T47D (cell line): Measurements from ENCODE around the gene SACM1L.

Source experiments
- DNase-seq, 2 experiments: peaks; one replicate each; pipeline versions ENCODE4 v3.0.0 to v3.0.0-alpha.2; 2011 to 2012; ENCODE audit warnings: low read depth in 1 of 2, low spot score in 1 of 2
- JUND ChIP-seq: IDR thresholded peaks from 2 replicates; pipeline ENCODE4 v1.6.1; 2012; ENCODE audit warnings: low read depth
- in situ Hi-C: cut with HindIII; loops from 2 replicates; pipeline ENCODE4 v1.10.0; 2016; ENCODE audit warnings: low sequenced_read_pairs, low pct_unique_long_range_greater_than_20kb

SACM1L gene

DNA sequence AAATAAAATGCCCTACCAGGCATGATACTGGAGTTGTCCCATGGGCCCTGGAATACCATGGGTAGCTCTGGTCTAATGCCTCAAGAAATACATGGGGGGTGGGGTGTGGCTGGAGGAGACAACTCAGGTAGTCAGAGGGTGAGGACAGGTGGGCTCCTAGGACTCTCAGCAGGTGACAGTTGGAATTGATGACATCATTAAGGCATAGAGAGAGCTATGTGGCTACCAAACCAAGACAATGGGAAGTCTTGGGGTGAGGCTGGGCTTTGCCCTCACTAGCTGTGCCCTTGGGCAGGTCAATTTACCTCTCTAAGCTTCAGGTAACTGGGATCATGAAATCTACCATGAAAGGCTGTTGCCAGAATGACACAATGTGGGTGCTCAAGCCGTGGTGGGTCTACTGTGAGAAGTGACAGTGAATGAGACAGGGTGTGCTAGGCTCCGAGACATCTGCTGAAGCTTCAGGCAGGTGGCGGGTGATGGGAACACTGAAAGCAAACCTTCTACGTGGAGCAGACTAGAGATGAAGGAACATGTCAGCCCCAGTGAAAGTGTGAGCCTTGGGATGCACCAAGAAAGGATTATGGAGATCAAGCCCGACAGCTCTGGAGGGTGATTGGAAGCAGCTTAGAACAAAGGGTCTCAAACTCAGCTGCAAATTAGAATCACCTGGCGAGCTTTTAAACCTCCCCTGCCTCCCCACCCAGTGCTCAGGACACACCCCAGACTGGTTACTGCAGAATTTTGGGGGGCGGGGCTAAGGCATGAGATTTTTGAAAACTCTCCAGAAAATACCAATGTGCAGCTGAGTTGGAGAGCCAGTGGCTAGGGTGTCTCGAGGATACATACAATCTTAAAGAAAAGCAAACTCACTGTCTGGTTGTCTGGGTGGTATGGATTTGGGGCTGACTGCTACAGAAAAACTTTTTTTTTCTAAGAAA lies 85.7 kb downstream of the SACM1L start:
- no peak for DNase-seq
- in situ Hi-C loops = no loop called here
- no peak for TF ChIP-seq JUND

- in situ Hi-C loops = no loop called here
- TF ChIP-seq JUND = no peak
- no peak for DNase-seq
Observed at GRCh38 chr3:45775571-45776300, 86.5 kb downstream of the SACM1L start.

DNA sequence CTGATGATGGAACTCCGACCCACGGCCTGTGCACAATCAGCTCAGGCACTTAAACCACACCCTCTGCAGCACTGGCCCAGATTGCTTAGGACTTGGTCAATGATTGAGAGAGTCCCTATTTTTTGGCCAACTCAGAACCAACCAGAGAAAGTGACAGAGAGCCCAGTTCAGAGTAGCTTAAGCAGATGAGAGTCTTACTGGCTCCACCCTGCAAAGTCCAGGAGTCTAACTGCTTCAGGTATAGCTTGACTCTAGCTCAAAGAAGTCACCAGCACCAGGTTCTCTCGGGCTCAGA lies 87.1 kb downstream of the SACM1L start:
- no peak for TF ChIP-seq JUND
- in situ Hi-C loops = no loop called here
- no peak for DNase-seq

DNA sequence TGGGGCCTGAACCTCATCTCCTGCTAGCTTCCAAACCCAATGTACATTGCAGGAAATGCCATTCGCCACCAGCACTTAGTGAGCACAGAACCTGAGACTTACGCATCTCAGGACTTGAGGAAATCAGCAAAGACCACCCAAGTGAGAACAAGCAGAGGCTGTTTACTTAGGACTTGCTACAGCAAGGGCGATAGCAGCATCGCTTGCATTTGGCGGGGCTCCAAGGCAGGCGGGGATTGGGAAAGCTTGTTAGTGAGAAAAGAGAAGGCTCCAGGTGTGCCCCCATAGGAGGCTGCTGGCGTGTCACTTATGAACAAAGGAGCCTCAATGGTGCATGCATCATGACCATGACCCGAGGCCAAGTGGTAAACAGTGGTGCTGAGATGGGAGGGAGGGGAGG lies 87.4 kb downstream of the SACM1L start:
- DNase-seq = no peak
- no peak for TF ChIP-seq JUND
- in situ Hi-C loops = no loop called here

GRCh38 chr3:45777111-45777745 lies 88.0 kb downstream of the SACM1L start:
- no peak for DNase-seq
- no peak for TF ChIP-seq JUND
- in situ Hi-C loops = no loop called here

DNA sequence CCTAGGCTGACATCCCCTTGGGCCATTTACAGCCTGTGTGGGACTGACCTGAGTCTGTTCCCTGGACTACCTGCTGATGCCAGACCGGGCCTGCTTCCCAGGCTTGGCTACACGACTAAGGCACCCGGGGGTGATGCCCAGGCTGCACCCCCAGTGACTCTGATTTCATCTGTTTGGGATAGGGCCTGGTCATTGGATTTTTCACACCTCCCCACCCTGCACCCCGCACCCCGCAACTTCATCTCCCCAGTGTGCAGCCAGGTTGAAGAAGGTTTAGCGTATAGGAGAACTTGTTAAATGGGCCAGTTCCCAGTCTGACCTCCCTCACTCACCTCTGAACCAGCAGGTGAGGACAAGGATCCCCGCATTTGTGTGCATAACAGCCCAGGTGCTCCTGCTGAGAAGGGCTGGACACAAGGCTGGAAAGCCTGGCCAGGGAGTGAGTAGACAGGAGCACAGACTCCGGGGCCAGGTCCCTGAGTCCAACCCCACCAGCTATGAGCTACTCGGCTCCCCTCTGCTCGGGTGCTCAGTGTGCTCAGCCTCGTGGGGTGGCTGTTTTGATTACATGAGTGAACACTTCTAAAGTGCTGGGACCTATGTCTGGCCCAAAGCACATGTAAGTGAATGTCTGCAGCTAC lies 88.7 kb downstream of the SACM1L start:
- TF ChIP-seq JUND = no peak
- no peak for DNase-seq
- in situ Hi-C loops = no loop called here

- TF ChIP-seq JUND = no peak
- in situ Hi-C loops = no loop called here
- peak in 1 of 2 experiments; percentile 26 for DNase-seq
Observed at GRCh38 chr3:45778761-45779201, 89.6 kb downstream of the SACM1L start.

DNA sequence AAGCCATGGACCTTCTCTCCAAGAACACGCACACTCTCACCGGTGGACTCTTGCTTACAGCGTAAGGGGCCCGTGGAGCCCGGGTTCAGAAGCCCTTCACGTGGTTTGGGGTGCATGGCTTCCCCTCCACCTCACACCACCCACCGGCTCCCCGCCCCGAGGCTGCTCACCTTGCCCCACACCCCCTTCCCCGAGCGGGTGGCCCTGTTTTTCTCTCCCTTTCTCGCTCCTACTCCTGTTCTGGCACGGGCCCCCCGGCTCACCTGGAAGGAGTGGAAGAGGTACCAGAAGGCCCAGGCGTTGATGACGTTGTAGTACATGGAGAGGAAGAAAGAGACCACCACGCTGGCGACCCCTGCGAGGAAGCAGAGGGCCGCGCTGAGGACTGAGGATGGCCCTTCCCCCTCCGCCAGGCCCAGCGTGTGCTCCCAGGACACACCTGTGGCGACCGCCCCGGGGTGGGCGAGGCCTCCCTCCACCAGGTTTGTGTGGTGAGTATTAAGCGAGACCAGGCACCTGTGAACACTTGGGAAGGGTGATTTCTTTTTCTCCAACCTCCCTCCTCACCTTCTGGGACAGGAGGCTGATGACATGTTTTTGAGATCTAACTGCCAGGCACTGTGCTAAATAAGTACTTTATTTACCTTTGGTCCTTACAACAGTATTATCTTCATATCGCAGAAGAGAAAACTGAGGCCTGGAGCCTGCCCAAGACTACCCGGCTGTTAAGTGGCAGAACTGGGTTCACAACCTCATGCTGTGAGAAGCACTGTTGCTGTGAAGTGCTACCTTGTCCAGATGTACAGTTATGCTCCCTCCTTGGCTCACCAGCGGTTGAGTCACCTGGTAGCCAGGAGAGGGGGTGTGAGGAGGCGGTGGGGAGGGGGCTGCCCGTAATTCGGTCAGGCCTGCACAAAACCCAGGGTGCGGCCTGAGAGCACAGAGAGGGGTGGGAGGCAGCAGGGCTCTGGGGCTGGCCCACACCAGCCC lies 90.8 kb downstream of the SACM1L start:
- no peak for TF ChIP-seq JUND
- in situ Hi-C loops = no loop called here
- peak; percentile 74 to 83 for DNase-seq

DNA sequence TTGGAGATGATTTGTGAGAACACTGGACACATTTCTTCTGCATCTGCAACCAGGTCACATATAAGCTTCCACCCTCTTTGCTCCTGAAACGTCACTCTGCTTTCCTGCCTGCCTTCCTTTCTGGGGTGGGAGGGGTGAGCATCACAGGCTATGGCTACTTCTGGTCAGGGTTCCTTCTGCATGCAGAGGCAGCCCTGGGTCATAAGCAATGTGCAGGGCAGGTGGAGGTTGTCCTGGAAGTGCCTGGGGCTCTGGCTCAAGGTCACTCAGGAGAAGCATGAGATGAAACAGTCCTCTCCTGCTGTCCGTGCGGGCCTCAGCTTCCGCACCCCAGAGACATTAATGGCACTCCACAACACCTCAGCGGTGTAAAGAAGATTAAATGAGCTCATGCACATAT lies 92.1 kb downstream of the SACM1L start:
- DNase-seq = no peak
- in situ Hi-C loops = no loop called here
- TF ChIP-seq JUND = no peak

- TF ChIP-seq JUND = no peak
- DNase-seq = no peak
- in situ Hi-C loops = no loop called here
Observed at GRCh38 chr3:45781841-45782240, 92.6 kb downstream of the SACM1L start.

- TF ChIP-seq JUND = no peak
- DNase-seq = no peak
- in situ Hi-C loops = no loop called here
Observed at GRCh38 chr3:45782381-45782780, 93.2 kb downstream of the SACM1L start.

DNA sequence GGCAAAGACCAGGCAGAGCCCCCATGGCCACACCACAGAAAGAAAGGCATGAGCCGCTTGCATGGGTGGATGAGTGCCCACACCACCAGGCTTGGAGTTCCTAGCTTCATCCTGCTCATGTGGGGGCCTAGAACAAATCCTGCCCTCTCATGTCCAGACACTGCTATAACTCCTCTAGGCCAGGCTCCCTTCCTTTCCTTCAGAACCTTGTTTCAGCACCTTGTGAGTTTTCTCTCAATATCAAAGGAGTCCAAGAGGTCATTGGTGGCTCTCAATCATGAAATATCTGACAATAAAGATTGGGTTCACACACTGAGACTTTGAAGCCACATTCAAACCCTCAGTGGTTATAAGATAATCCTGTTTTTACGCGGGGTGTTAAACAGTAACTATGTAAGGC lies 94.5 kb downstream of the SACM1L start:
- TF ChIP-seq JUND = no peak
- DNase-seq = no peak
- in situ Hi-C loops = no loop called here
